K562 (cell line): ENCODE measurements around the gene SLC38A10. TPM values are rescaled to one million over a fixed set of nuclear protein-coding genes. Genes with fewer than 3 reads are reported as not detected.

Source experiments
- ATAC-seq: fragments of 200-7000 bp; cut with Tn5 transposase; 3 replicates; pipeline ENCODE4 v1.9.1; 2020; ENCODE audit warnings: moderate library complexity
- BruUV-seq: library from RNA; stranded (reverse); fragments of 400-500 nt; replicated peaks from 2 replicates; lab custom pipeline; 2021; lab: Mats Ljungman, UMichigan
- CTCF ChIA-PET: fragments of 300-600 bp; formaldehyde crosslinking; extraction: SDS; loops from one replicate; lab custom pipeline; 2021; ENCODE audit warnings: low intra/inter-chr PET ratio; lab: Yijun Ruan, JAX
- POLR2A ChIA-PET: fragments of 300-600, 350-650 bp; sonication (Branson Sonifier 250); formaldehyde crosslinking; extraction: SDS; loops from one replicate; lab custom pipeline; 2021; ENCODE audit warnings: antibody characterized with exemption, inconsistent platforms; lab: Yijun Ruan, JAX
- DNase-seq, 4 experiments: peaks; one replicate each; pipeline versions ENCODE4 v3.0.0 to v3.0.0-alpha.2; 2011 to 2018; ENCODE audit warnings: low spot score in 3 of 4, mixed read lengths in 3 of 4; ENCODE audit errors: extremely low read depth in 1 of 4
- FAIRE-seq: peaks from 2 replicates; lab custom pipeline; 2011; peaks lifted over from hg19 to GRCh38; lab: Jason Lieb, UNC
- H2AFZ ChIP-seq: 2 replicates; pipeline ENCODE4 v1.6.0; 2011; ENCODE audit warnings: low read depth, low read length, control low read depth, inconsistent platforms
- H3K27ac ChIP-seq: fragments of 200-600 bp; 3 replicates; pipeline ENCODE4 v1.8.0; 2011; ENCODE audit warnings: low read depth, mild to moderate bottlenecking, control low read depth, inconsistent platforms, low read length, moderate library complexity, mixed read lengths; ENCODE audit errors: extremely low read depth
- H3K27me3 ChIP-seq, 2 experiments: fragments of 300-600 bp in 1 of 2; 2 replicates in 1 of 2; 3 replicates in 1 of 2; pipeline versions ENCODE4 v1.6.0 to v1.8.0; 2011; ENCODE audit warnings: inconsistent platforms in 2 of 2, low read length in 2 of 2, mild to moderate bottlenecking in 1 of 2, mixed read lengths in 1 of 2, moderate library complexity in 1 of 2; ENCODE audit not compliant: control insufficient read depth in 2 of 2, insufficient read depth in 2 of 2
- H3K36me3 ChIP-seq: fragments of 300-600 bp; 3 replicates; pipeline ENCODE4 v1.8.0; 2011; ENCODE audit warnings: mild to moderate bottlenecking, low read length, inconsistent platforms; ENCODE audit not compliant: control insufficient read depth, insufficient read depth
- H3K4me1 ChIP-seq, 2 experiments: fragments of 200-600 bp in 1 of 2; replicated peaks in 1 of 2; 2 replicates in 1 of 2; 3 replicates in 1 of 2; pipeline versions ENCODE4 v1.5.1 to v1.8.0; 2011; ENCODE audit warnings: inconsistent platforms in 2 of 2, low read length in 2 of 2, mild to moderate bottlenecking in 1 of 2, mixed read lengths in 1 of 2, moderate library complexity in 1 of 2; ENCODE audit not compliant: control insufficient read depth in 2 of 2, insufficient read depth in 2 of 2
- H3K4me2 ChIP-seq: 2 replicates; pipeline ENCODE4 v1.6.1; 2011; ENCODE audit warnings: low read length, control low read depth, inconsistent platforms, mixed read lengths; ENCODE audit not compliant: insufficient read depth
- H3K4me3 ChIP-seq: fragments of 200-600 bp; sonication (generic), shearing (Covaris generic); 2 replicates; pipeline ENCODE4 v1.5.1; 2016; ENCODE audit warnings: control low read depth, inconsistent platforms
- H3K79me2 ChIP-seq: fragments of 200-600 bp; 3 replicates; pipeline ENCODE4 v1.8.0; 2011; ENCODE audit warnings: low read length, inconsistent platforms; ENCODE audit not compliant: control insufficient read depth, insufficient read depth
- H3K9ac ChIP-seq, 2 experiments: 2 replicates each; pipeline versions ENCODE4 v1.6.0 to v1.6.1; 2011; ENCODE audit warnings: low read depth in 2 of 2, low read length in 2 of 2, control low read depth in 1 of 2, inconsistent platforms in 1 of 2, mild to moderate bottlenecking in 1 of 2, mixed read lengths in 1 of 2; ENCODE audit not compliant: insufficient read depth in 1 of 2
- H3K9me1 ChIP-seq: one replicate; pipeline ENCODE4 v1.6.0; 2011; ENCODE audit warnings: inconsistent platforms, mild to moderate bottlenecking, low read length, moderate library complexity; ENCODE audit not compliant: control insufficient read depth, insufficient read depth
- H3K9me3 ChIP-seq: replicated peaks from 2 replicates; pipeline ENCODE4 v1.5.1; 2011; ENCODE audit warnings: low read depth, low read length, inconsistent platforms; ENCODE audit not compliant: control insufficient read depth, insufficient read depth
- H4K20me1 ChIP-seq: replicated peaks from 2 replicates; pipeline ENCODE4 v1.6.1; 2011; ENCODE audit warnings: low read length, inconsistent platforms, mixed read lengths; ENCODE audit not compliant: control insufficient read depth, insufficient read depth
- ARID2 ChIP-seq: fragments of 450-650 bp; IDR thresholded peaks from 2 replicates; pipeline ENCODE4 v1.6.1; 2017; ENCODE audit warnings: antibody characterized with exemption, mild to moderate bottlenecking
- KDM4B ChIP-seq, 2 experiments: fragments of 450-650 bp in 1 of 2; sonication (generic) in 1 of 2; IDR thresholded peaks; 2 replicates each; pipeline ENCODE4 v1.6.1; 2016 to 2017; ENCODE audit warnings: borderline replicate concordance in 2 of 2, antibody characterized with exemption in 1 of 2, low read depth in 1 of 2, mild to moderate bottlenecking in 1 of 2
- MCM7 ChIP-seq, 2 experiments: fragments of 450-650 bp; IDR thresholded peaks; 2 replicates each; pipeline ENCODE4 v1.6.1; 2016 to 2018
- NR3C1 ChIP-seq: sonication (generic); formaldehyde crosslinking; IDR thresholded peaks from 2 replicates; pipeline ENCODE4 v1.8.1; 2022; ENCODE audit warnings: missing genetic modification reagents
- ZNF717 ChIP-seq: fragments of 250-450 bp; sonication (Bioruptor Pico); IDR thresholded peaks from 2 replicates; pipeline ENCODE4 v1.5.0; 2021
- ZNF785 ChIP-seq: fragments of 250-450 bp; sonication (Bioruptor Pico); IDR thresholded peaks from 2 replicates; pipeline ENCODE4 v1.4.0; 2020; ENCODE audit warnings: mild to moderate bottlenecking
- WGBS: fragments of 100-300 bp; shearing (Covaris generic); methylation state at CpG from one replicate; pipeline ENCODE4 v1.1.6; 2016; ENCODE audit warnings: low coverage, mixed read lengths; ENCODE audit not compliant: insufficient coverage; ENCODE audit errors: missing lambda C conversion rate; 5-methylcytosine and 5-hydroxymethylcytosine counted together
- in situ Hi-C: fragments of 300-500 bp; cut with MboI; formaldehyde crosslinking; loops from 4 replicates; pipeline ENCODE4 v1.15.0; 2018; ENCODE audit warnings: inconsistent platforms, mixed read lengths
- intact Hi-C: fragments of 100-400 bp; cut with micrococcal nuclease; formaldehyde crosslinking; loops from 2 replicates; pipeline ENCODE4 v1.14.2; 2022
- polyA plus RNA-seq, 8 experiments: library from polyadenylated mRNA; depleted of rRNA in 4 of 8; stranded (reverse) in 5 of 8; unstranded in 3 of 8; fragments of >200 nt; fragmentation: Nextera tagmentation in 2 of 8; fragmentation: Illumina TruSeq in 1 of 8; extraction: Ambion mirVana in 2 of 8; extraction: Trizol in 1 of 8; gene quantifications; 2 replicates each; pipeline versions ENCODE4 v1.2.1 to v1.2.3, GENCODE V29; 2011 to 2014; ENCODE audit warnings: inconsistent platforms in 1 of 8, missing spikeins in 1 of 8
- total RNA-seq, 7 experiments: library from RNA; depleted of rRNA in 6 of 7; stranded (reverse); fragments of >200 nt in 6 of 7; fragmentation: Illumina TruSeq in 2 of 7; extraction: Trizol in 2 of 7; gene quantifications; 2 replicates each; pipeline versions ENCODE4 v1.2.1 to v1.2.3, GENCODE V29; 2011 to 2021; ENCODE audit warnings: low replicate concordance in 1 of 7
- TF ChIP-seq, protein P1 (sequence below): sonication (generic); formaldehyde crosslinking; IDR thresholded peaks from 2 replicates; pipeline ENCODE4 v1.8.1; 2022; ENCODE audit warnings: missing genetic modification reagents

SLC38A10 gene
- total and polyA plus RNA-seq, 9 of the 15 experiments (the other 6 are each of a cell fraction or from before 2014, with no cell fraction given): 0.45 to 54.2 (median 13.8) TPM

DNA sequence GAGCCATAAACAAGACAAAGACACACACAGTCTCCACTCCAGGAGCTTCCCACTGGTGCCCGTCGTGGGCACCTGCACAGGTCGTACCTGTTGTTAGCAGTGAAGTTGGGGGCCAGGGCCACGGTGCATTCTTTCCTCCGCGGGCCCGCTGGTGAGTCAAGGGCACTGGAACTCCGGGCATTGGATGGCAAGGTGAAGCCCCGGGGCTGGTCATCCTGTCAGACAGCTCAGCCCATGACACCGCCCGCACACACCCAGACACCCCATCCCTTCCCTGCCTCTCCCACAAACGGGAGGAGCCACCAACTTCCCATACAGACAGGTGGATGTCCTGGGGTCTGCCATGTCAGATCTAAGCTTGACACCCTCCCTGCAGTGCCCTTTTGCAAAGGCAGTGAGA is 88.5 kb downstream of the SLC38A10 start:
- FAIRE-seq (no peak), DNase-seq (no peak)
- intact Hi-C loops: no loop called here

DNA sequence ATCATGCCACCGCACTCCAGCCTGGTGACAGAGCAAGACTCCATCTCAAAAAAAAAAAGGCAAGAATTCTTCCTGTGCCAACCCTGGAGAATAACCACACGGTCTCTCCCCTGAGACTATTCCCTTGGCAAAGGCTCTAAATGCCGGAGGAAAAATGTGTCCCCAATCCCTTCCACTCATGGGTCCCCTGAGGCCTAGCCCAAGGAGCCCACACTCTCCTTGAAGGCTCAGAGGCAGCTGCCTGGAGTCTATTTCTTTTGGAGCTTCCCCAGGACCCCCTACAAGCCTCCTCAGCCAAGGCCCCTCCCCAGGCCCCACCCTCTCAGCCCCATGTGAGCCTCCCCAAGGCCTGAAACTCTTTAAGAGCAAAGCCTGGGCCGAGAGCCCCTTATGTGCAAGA is 88.9 kb downstream of the SLC38A10 start:
- ChIA-PET CTCF (no interaction called here), POLR2A (no interaction called here)
- no peak for FAIRE-seq
- Histone ChIP-seq H3K9me1 (no peaks in the 10 kb centered on the region), H3K79me2 (no peaks in the 10 kb centered on the region), H3K27me3 (no peaks in the 10 kb centered on the region), H3K27ac (no peak overlapping the region), H2AFZ (no peak overlapping the region), H3K9me3 (no peaks in the 10 kb centered on the region), H3K36me3 (0 out of 3 replicates have a peak, but pooled peaks cover 3% of the 10 kb centered on the region), H4K20me1 (no peaks in the 10 kb centered on the region), H3K9ac (no peak overlapping the region), H3K4me2 (no peak overlapping the region), H3K4me3 (no peak overlapping the region), H3K4me1 (peaks cover 0 to 17% of the 10 kb centered on the region in 2 experiments; a peak in 3 of 5 replicates)
- no TSS peak for BruUV-seq
- in situ Hi-C loops: no loop called here
- TF ChIP-seq NR3C1 (CRISPR knock-in tag) (no peak), MCM7 (IDR thresholded peaks at IDR 0.05) (no peak), ZNF785 (no peak), ZNF717 (CRISPR knock-in tag) (no peak)
- 81% methylated on average over 4 of the region's 4 CpGs for WGBS
- no peak for DNase-seq
- no peak for ATAC-seq
- intact Hi-C loops: no loop called here

More for the DNA sequence above, 88.5 kb downstream of the SLC38A10 start:
- Histone ChIP-seq H3K9me3 (no peaks in the 10 kb centered on the region), H3K9ac (no peak overlapping the region), H3K27ac (no peak overlapping the region), H3K4me2 (no peak overlapping the region), H3K27me3 (no peaks in the 10 kb centered on the region)
- in situ Hi-C loops: no loop called here
- POLR2A ChIA-PET: interaction anchor here (0.6 kb wide), 1 partner anchor 35 kb away, joined by 3 read pairs; no protein-coding TSS in a partner anchor
- no peak for ATAC-seq
- WGBS: 87% methylated on average over 9 of the region's 12 CpGs
- BruUV-seq: no TSS peak
- TF ChIP-seq, protein P1, sequence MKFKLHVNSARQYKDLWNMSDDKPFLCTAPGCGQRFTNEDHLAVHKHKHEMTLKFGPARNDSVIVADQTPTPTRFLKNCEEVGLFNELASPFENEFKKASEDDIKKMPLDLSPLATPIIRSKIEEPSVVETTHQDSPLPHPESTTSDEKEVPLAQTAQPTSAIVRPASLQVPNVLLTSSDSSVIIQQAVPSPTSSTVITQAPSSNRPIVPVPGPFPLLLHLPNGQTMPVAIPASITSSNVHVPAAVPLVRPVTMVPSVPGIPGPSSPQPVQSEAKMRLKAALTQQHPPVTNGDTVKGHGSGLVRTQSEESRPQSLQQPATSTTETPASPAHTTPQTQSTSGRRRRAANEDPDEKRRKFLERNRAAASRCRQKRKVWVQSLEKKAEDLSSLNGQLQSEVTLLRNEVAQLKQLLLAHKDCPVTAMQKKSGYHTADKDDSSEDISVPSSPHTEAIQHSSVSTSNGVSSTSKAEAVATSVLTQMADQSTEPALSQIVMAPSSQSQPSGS (CRISPR knock-in tag): no peak
- TF ChIP-seq ARID2 (no peak), KDM4B (IDR thresholded peaks at IDR 0.05; ENCODE audit: borderline replicate concordance in 2 of 2, low read depth in 1 of 2) (no peak)
- TF ChIP-seq, all 486 proteins: peak for 0
- H3K4me1 ChIP-seq: peaks cover 0 to 16% of the 10 kb centered on the region in 2 experiments; a peak in 2 of 5 replicates
- no peaks in the 10 kb centered on the region for H3K9me1 ChIP-seq
- H3K79me2 ChIP-seq: no peaks in the 10 kb centered on the region
- H3K4me3 ChIP-seq: no peak overlapping the region
- H4K20me1 ChIP-seq: no peaks in the 10 kb centered on the region
- H3K36me3 ChIP-seq: 0 out of 3 replicates have a peak, but pooled peaks cover 3% of the 10 kb centered on the region
- CTCF ChIA-PET: interaction anchor here (0.7 kb wide), 1 partner anchor 19 kb away, joined by 4 read pairs; no protein-coding TSS in a partner anchor
- no peak overlapping the region for H2AFZ ChIP-seq
